ENCODE results near the gene COL27A1.

GRCh38 chr9:114231719-114232449 is 76.5 kb downstream of the COL27A1 start:
- no peak for TF ChIP-seq POLR2A (IDR thresholded peaks at IDR 0.05; ENCODE audit: low read depth, low read length)
- TF ChIP-seq POLR2AphosphoS5 (IDR thresholded peaks at IDR 0.05; ENCODE audit: low read depth, low read length), result no peak
- no peak for TF ChIP-seq TAF1 (IDR thresholded peaks at IDR 0.05; ENCODE audit: low read depth, low read length)
